HG03066 (cell line): Measurements from ENCODE around the gene GLRA2.
"Not testable (repeated sequence)": the region's sequence is repeated elsewhere in the genome, so short reads cannot be mapped to it uniquely, and the experiment has no call there.

Experiments used
- ATAC-seq: cut with Tn5 transposase; IDR thresholded peaks from one replicate; pipeline ENCODE4 v1.9.1; 2021; ENCODE audit warnings: low read depth; ENCODE audit not compliant: unreplicated experiment

Gene GLRA2

DNA sequence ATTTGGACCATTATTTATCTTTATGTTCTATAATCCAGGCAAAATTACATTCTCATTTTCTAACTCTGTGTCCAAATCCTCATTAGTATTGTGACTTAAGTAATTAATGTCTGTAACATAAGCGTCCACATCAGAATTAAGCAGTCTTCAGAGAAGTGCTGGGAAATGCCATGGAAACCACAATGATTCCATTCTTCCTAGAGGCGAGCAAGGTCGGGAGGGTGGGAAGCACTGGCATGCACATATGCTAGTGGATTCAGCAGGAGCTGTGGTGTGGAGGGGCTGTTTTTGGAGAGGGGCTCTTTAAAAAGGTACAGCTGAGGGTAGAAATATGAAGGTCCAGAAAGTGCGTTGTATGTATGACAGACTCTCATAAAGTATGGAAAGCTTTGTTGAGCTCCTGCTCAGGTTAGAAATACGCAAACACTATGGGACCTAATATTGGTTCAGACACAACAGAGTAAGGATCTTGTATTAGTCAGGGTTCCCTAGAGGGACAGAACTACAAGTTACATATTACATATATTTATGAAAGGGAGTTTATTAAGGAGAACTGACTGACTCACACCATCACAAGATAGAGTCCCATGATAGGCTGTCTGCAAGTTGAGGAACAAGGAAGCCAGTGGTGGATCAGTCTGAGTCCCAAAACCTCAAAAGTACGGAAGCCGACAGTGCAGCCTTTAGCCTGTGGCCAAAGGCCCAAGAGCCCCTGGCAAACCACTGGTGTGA lies 61.5 kb downstream of the GLRA2 start:
- ATAC-seq: no peak

DNA sequence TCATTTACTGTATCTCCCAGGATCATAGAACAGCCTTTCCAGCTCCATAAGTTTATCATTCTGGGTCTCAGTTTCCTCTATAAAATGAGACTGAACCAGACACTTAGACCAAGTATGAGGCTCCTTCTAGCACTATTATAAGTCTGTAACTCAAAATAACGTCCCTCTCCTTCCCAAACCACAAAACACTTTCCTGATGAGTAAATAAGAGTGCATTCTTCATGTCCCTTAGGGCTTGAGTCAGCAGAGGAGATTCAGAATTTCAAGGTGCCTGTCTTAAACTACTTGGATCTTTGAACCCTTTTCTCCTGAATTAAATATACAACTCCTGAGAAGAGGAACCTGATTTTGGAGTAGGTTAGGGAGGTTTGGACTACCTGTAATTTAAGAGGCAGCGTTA lies 62.6 kb downstream of the GLRA2 start:
- ATAC-seq: no peak

DNA sequence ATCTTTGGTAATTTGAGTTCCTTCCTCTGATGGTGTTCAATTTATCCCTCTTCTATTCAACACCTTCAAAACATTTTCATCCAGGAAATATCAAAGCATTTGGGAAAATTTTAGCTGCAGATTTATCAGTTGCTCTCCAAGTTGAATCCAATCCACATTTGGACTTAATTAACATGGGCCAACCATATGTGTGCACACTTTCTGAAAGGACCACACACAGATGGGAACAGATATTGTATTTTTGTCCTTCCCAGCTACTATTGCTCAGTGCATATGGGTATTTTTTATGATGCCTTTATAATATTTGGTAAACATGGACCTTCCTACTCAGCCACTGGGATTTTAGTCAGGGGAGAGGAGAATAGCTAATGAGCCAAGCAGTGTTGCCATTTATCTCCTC lies 65.2 kb downstream of the GLRA2 start:
- ATAC-seq: no peak

DNA sequence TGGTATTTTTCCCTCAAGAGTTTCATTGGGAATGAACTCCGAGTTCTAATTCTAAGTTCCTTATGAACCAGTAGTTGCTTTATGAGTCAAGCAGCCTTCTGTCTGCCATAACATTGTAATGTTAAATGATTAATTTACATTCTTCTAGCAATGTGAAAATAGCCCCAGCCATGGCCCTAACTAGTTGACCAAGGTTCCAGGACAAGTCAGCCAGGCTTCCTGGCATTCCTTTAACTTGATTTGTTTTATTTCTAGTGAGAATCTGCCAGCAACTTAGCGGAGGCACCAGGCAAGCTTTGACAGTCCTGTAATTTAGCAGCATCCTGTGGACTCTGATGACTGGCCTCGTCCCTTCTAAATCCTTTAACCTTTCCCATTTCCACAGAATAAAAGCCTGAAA lies 69.0 kb downstream of the GLRA2 start:
- ATAC-seq: no peak

DNA sequence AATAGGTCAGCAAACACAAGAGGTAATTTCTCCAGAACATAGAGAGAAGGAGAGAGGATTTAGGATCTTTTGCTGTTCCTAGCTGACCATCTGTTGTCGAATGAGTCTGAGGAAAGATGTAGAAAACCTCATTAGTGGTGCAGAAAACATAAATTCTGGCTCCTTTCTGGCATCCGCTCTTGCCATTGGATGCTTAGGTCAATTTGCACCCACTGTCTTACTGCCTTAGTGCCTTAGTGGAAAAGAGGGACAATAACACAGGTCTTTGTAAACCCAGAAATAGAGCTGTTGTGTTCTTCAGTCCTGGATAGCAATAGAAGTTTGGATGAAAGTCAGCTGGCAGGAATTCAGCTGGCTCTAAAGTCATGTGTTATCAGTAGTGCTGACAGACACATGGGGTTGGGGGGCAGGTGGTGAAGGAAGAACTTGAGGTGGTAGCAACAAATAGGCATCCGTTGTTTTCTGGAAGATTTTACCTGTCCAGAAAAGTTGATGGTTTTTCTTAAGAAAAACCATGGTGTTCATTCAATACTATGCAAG lies 78.2 kb downstream of the GLRA2 start:
- ATAC-seq: no peak

DNA sequence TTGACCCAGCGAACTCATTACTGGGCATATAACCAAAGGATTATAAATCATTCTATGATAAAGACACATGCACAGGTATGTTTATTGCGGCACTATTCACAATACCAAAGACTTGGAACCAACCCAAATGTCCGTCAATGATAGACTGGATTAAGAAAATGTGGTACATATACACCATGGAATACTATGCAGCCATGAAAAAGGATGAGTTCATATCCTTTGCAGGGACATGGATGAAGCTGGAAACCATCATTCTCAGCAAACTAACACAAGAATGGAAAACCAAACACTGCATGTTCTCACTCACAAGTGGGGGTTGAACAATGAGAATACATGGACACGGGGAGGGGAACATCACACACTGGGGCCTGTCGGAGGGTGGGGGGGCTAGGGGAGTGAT lies 83.1 kb downstream of the GLRA2 start:
- not testable (repeated sequence) for ATAC-seq

DNA sequence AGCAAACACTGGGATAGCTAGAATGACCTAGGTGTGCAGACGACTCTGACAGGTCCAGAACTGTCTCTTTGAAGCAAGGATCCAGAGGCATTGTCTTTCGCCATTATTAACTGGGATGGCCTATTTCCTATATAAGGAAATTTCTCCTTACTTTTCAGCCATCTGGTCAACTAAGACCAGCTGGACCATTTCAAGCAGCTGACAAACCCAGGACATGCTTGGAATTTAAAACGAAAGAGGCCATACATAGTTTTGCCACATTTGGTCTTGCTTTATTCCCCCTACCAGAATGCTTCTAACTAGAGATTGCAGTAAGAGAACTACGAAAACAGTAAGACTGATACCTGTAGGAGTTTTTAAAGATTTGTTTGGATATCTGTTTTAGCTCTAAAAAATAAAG lies 87.0 kb downstream of the GLRA2 start:
- ATAC-seq: no peak

DNA sequence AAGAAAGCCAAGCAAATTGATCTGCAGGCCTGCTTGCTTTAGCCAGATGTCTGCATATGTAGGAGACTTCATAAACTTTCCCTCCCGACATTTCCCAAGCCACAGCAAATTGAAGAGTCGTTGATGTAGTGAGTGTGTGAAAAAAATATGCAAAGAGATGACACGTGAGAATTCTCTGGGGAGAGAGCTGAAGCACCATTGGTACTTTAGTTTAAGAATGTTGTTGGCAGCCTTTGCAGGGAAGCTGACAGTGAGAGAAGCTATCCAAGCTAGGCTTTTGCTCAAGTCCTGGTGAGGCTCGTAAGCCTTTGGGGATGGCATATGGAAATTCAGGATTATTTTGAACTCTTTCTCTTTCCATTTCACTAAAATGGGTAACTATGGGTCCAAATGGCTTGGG lies 87.5 kb downstream of the GLRA2 start:
- ATAC-seq: no peak

DNA sequence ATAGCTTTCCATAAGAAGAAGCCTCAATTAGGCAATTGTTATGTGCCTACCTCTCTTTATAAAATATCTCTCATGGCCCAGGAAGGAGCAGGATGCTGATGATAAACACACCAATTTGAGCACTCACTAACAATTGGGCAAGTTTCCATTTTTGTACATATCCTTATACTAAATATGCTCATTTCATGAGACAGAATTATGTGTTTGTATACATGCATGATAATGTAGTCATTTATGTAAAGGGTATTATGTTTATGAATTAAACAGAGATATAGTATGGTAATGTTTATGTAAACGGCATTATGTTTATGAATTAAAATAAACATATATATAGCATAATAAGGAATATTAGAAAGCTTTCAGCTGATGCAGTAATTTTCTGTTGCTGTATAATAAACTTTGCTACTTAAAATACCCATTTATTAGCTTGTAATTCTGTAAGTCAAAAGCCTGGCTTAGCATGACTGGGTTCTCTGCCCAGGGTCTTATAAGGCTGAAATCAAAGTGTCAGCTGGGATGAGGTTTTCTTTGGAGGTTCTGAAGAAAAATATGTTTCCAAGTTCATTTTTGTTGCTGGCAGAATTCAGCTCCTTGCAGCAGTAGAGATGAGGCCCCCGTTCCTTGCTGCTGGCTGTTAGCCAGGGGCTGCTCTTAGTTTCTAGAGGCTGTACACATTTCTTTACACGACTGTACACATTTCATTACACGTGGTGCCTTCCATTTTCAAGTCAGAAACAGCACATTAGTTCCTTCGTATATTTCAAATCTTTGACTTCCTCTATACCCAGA lies 89.0 kb downstream of the GLRA2 start:
- no peak for ATAC-seq

DNA sequence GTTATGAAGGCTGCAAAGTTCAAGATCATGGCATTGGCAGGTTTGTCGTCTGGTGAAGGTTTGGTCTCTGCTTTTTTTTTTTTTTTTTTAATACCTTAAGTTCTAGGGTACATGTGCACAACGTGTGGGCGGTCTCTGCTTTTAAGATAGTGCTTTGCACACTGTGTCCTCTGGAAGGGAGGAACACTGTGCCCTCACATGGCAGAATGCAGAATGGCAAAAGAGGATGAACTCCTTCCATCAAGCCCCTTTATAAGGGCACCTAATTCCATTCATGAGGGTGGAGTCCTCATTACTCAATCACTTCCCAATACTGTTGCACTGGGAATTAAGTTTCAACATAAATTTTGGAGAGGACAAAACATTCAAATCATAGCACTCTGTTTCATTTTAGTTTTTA lies 101.4 kb downstream of the GLRA2 start:
- ATAC-seq: no peak

DNA sequence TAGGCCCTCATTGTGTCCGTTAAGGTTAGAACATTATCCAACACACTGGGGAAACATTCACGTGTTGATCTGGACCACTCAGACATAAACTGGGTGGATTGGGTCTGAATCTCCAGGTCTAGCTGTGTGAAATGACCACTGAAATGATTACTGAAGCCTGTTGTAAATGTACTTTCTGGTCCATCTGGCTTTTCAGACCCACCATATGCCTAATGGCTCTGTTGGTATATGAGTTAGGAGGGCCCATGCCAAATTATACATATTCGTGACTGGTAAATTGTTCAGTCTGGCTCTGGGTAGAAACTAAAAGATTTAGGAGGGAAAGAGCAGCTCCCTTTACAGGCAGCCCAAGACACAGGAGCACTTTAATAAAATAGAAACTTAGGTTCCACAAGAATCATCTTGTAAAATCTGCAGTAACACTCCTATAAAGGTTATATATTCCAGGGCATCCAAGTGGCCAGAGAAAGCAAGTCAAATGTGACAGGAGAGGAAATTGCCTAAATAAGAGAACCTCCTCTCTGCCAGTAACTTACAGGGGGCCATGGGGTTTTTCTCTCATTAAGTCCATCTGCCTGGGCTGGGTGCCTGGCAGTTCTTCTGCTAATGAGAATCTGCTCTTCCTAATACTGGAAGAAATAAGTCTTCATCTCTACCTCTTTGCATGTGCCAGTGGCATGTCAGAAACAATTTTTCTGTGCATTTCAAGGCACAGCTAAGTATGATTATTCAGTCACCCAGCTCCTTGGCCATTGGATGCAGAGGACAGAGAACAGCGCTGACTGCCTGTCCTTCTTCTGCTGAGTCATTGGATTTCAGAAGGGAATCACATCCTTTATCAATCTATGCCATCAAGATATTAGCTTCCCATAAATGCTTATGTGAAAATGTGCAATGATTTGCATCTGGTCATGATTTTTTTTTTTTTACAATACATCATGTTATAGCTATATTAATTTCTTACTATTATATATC lies 112.6 kb downstream of the GLRA2 start:
- no peak for ATAC-seq

DNA sequence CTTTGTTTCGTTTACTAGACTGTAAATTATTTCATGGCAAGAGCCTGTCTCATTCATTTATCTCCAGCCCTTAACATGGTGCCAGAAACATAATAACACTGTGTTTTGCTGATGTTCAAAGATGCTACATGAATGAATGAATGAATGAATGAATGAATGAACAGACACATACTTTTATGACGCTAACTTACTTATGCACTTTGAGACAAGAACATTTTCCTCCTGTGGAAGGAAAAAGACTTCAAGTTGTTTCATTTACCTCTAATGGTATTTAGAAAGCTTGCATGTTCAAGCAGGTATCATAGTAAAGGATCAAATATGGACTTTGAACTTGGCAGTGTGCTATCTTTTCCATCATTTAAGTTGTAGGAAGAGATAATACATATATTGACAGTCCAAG lies 131.6 kb downstream of the GLRA2 start:
- ATAC-seq: no peak

DNA sequence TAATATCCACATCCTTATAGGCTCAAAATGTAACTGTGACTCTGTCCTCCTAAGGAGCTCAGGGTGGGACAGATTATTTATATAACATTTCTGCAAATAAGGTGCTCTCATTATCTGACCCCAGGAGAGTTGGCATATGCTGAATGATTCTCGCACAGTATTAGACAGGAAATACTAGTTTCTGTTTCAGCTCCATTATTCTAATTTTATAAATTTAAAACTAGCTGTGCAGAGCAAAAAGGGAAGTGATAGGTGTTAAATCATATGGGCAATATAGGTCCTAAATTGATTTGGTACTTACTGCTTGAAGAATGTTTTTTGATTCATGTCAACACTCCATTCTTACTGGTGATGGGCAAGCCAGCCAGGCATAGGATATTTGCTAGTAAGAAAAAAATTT lies 141.5 kb downstream of the GLRA2 start:
- ATAC-seq: peak; percentile 61

DNA sequence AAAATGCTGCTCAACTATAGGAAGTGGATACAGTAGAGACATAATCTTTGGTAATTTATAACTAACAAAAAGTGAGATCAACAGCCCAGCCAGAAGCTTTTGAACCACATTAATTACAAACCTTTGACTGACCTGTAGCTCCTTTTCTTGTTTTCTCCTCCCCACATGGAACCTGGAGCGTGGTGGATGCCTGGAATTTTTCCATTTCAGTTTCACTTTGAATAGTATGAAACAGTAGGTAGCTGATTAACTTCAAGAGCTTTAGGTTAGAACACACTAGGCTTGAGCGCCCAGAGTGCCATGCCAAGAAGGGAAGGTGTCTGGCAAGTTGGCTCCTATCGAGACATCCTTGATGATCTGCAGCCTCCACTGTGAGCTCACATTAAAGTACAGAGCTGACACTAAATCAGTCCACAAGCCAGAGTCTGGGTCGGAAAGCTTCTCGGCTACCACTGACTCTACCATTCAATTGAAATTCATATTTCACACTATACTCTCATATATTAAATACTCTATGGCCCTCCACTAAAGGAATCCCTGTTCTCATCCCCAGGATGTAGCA lies 143.4 kb downstream of the GLRA2 start:
- ATAC-seq: no peak

DNA sequence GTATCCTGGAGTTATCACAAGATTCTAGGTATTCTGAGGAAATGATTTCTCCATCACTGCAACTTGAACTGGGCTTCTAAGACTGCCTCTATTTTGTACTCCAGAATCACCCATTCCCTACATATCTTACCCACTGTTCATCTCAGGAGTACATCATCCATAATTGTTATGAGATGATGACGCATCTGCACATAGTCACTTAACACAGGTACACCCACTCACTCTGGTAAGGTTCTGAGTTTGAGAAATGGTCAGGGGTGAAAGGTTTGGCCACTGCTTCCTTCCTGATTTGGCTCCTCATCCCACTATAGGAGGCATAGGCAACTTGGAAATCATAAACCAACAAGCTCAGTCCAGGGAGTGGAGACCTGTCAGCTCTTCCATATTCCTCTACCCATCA lies 143.9 kb downstream of the GLRA2 start:
- no peak for ATAC-seq

DNA sequence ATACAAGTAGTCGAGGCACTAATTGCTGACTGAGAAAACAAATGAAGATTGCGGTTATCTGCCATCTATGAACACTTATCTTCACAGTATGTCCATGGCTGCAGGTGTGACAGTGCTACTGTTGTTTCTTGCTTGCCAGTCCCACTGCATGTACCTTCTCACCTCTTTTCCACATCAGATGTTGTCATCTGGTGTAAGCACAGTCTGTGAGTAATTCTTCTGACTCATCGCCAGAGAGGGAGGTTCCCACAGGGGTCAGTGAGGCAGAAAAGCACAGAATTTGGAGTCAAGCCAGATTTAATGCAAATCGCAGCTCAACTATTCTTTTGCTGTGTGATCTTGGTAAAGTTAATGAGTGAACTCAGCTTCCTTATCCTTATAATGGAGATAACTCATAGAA lies 144.4 kb downstream of the GLRA2 start:
- ATAC-seq: peak; percentile 90

DNA sequence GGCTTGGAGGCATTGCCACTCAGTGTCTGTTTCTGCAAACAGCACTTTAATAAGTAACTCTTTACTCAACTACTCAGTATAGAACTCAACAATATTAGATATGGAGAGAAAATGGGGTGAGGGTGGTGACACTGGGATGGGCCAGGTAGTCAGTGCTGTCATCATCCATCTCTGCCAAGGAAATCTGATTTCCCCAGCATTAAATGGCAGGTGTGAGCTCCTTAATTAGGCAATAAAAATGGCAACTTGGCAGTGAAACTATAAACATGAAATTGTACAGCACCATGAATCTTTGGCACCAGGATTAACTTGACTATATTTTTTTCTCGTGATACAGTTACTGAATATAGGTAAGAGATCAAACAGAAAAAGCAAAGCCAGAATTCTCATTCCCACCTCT lies 146.2 kb downstream of the GLRA2 start:
- no peak for ATAC-seq

DNA sequence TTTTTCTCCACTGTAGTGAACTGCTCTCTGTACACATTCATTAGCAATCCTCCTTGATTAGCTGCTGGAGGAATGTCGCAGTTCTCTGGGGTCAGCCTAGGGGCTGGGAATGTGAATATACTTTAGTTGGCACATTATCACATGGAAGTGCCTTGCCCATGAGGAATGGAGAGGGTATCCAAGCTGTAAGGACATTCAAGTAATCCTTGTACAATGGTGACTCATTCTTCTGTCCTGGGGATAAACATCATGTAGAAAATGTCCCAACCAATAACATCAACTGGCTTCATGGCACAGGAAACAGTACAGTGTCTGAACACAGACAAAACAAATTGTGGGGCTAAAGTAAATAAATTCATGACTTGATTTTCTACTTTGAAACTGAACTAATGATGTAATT lies 147.1 kb downstream of the GLRA2 start:
- ATAC-seq: no peak

DNA sequence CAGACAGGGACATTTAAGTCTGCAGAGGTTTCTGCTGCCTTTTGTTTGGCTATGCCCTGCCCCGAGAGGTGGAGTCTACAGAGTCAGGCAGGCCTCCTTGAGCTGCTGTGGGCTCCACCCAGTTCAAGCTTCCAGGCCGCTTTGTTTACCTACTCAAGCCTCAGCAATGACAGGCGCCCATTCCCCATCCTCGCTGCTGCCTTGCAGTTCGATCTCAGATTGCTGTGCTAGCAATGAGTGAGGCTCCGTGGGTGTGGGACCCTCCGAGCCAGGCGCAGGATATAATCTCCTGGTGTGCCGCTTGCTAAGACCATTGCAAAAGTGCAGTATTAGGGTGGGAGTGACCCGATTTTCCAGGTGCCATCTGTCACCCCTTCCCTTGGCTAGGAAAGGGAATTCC lies 159.0 kb downstream of the GLRA2 start:
- not testable (repeated sequence) for ATAC-seq

DNA sequence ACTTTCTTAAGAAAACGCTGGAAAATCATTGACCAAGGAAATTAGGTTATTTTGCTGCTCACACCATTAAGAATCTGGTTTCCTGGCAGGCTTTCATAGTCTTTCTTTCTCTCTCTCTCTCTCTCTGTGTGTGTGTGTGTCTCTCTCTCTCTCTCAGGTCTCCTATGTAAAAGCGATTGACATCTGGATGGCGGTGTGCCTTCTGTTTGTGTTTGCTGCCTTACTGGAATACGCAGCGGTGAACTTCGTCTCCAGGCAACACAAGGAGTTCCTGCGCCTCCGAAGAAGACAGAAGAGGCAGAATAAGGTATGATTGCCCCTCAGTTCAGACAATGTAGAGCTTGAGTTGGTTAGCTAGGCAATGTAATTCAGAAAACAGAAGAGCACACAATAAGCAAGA lies 161.2 kb downstream of the GLRA2 start:
- ATAC-seq: no peak
